ENCODE results near the gene CUX1.

DNA sequence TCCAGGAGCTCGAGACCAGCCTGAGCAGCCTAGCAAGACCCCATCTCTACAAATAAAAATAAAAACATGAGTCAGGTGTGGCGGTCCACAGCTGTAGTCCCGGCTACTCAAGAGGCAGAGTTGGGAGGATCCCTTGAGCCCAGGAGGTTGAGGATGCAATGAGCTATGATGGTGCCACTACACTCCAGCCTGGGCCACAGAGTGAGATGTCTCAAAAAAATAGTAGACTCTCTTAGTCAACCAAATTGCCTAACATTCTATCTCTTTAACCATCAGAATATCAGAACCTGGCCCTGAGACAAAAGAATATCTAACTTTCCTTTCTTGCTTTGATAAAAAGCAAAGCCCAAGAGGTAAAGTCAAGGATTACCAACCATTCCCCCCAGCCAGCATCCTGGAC, 35.0 kb upstream of the CUX1 start:
- no peak for TF ChIP-seq POLR2AphosphoS5 (IDR thresholded peaks at IDR 0.05; ENCODE audit: low read depth, low read length)
- TF ChIP-seq POLR2A (IDR thresholded peaks at IDR 0.05; ENCODE audit: low read depth, low read length), result no peak
- TF ChIP-seq TAF1 (IDR thresholded peaks at IDR 0.05; ENCODE audit: borderline replicate concordance, low read depth, low read length), result no peak

Data from GM12892 (cell line).